HG03460 (cell line): ENCODE data around the gene GPRC5B.

Source experiments
- ATAC-seq: cut with Tn5 transposase; IDR thresholded peaks from one replicate; pipeline ENCODE4 v1.9.1; 2021; ENCODE audit not compliant: unreplicated experiment

The GPRC5B gene

GRCh38 chr16:19817122-19817521, 67.5 kb downstream of the GPRC5B start:
- ATAC-seq: no peak

- no peak for ATAC-seq
These were observed 69.2 kb downstream of the GPRC5B start for GRCh38 chr16:19815418-19815817.

- no peak for ATAC-seq
These were observed 71.7 kb downstream of the GPRC5B start for GRCh38 chr16:19812986-19813385.

GRCh38 chr16:19810817-19811731, 73.6 kb downstream of the GPRC5B start:
- no peak for ATAC-seq

GRCh38 chr16:19809693-19810092, 75.0 kb downstream of the GPRC5B start:
- ATAC-seq: no peak

GRCh38 chr16:19809121-19809635, 75.5 kb downstream of the GPRC5B start:
- no peak for ATAC-seq

GRCh38 chr16:19808061-19808641, 76.5 kb downstream of the GPRC5B start:
- no peak for ATAC-seq
